Lower leg skin (tissue), 4 donors: ENCODE results near the gene ATP13A5. TPM values are rescaled to one million over a fixed set of nuclear protein-coding genes. Genes with fewer than 3 reads are reported as not detected.

Experiments
- DNase-seq, 2 donors: peaks; one replicate each; pipeline ENCODE4 v3.0.0-alpha.2; 2019; ENCODE audit warnings: low spot score in 2 of 2
- H3K4me3 ChIP-seq: fragments of 200-600 bp; sonication (generic); 2 replicates; pipeline ENCODE4 v1.5.1; 2017; ENCODE audit warnings: mild to moderate bottlenecking, low read depth; ENCODE audit not compliant: poor library complexity, severe bottlenecking
- CTCF ChIP-seq, 3 donors: fragments of 450-650 bp; IDR thresholded peaks; one replicate each; pipeline ENCODE4 v1.5.1; 2016; ENCODE audit warnings: antibody characterized with exemption in 3 of 3, mild to moderate bottlenecking in 3 of 3, moderate library complexity in 2 of 3
- POLR2A ChIP-seq, 2 donors: fragments of 450-650 bp; IDR thresholded peaks; one replicate each; pipeline ENCODE4 v1.6.1; 2016 to 2017; ENCODE audit warnings: antibody characterized with exemption in 2 of 2, mild to moderate bottlenecking in 1 of 2, moderate library complexity in 1 of 2
- WGBS, 2 donors: methylation state at CpG; one replicate each; pipeline ENCODE4 v1.1.5; 2018; 5-methylcytosine and 5-hydroxymethylcytosine counted together
- intact Hi-C: fragments of 100-400 bp; cut with DNase I; formaldehyde crosslinking; loops from one replicate; pipeline ENCODE4 v1.15.0; 2023; ENCODE audit warnings: low total_unique reads
- total RNA-seq, 4 donors: library from RNA; depleted of rRNA; stranded (reverse); fragments of >200 nt; gene quantifications; one replicate each; pipeline ENCODE4 v1.1.0, GENCODE V29; 2016

ATP13A5 gene
- total RNA-seq, 4 donors from 2014 or later = 4.4 to 9.7 (median 5.2) TPM

- no peak for TF ChIP-seq POLR2A (IDR thresholded peaks at IDR 0.05)
- no peak for TF ChIP-seq CTCF (IDR thresholded peaks at IDR 0.05)
- no peak for DNase-seq
- H3K4me3 ChIP-seq = no peak overlapping the region
- intact Hi-C loops = no loop called here
- 91% methylated on average over 2 of the region's 2 CpGs for WGBS, 2 donors
Observed at GRCh38 chr3:193403307-193403706, 24.8 kb upstream of the ATP13A5 start.

GRCh38 chr3:193400304-193400703 lies 21.8 kb upstream of the ATP13A5 start:
- no peak for DNase-seq
- intact Hi-C loops = no loop called here
- H3K4me3 ChIP-seq = no peak overlapping the region
- no peak for TF ChIP-seq POLR2A (IDR thresholded peaks at IDR 0.05)
- no peak for TF ChIP-seq CTCF (IDR thresholded peaks at IDR 0.05)

GRCh38 chr3:193396451-193397244 lies 18.1 kb upstream of the ATP13A5 start:
- intact Hi-C loops = no loop called here
- WGBS, 2 donors = 61 to 66% methylated on average over 7 of the region's 7 CpGs
- DNase-seq = no peak
- no peak for TF ChIP-seq CTCF (IDR thresholded peaks at IDR 0.05)
- no peak for TF ChIP-seq POLR2A (IDR thresholded peaks at IDR 0.05)
- H3K4me3 ChIP-seq = no peak overlapping the region

DNA sequence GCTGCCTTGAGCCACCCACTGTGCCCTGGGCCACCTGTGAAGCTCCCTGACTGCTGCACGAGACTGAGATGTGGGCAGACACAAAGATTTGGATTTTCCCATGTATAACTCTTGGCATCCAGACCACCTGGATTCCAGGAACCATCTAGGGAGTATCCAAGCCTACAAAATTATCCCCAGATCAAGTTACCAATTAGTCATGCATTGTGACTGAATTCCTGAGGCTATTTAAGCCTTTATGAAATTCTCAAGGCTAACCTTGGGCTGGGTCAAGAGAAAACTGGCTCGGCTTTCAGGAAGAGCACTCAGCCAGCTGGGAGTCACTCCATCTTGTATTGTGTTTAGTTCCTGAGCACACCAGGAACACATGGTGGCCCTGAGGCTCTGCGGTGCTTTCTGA lies 13.3 kb upstream of the ATP13A5 start:
- WGBS, 2 donors = 32 to 51% methylated on average over 3 of the region's 3 CpGs
- no peak for TF ChIP-seq POLR2A (IDR thresholded peaks at IDR 0.05)
- no peak for TF ChIP-seq CTCF (IDR thresholded peaks at IDR 0.05)
- intact Hi-C loops = no loop called here
- no peak overlapping the region for H3K4me3 ChIP-seq
- no peak for DNase-seq

DNA sequence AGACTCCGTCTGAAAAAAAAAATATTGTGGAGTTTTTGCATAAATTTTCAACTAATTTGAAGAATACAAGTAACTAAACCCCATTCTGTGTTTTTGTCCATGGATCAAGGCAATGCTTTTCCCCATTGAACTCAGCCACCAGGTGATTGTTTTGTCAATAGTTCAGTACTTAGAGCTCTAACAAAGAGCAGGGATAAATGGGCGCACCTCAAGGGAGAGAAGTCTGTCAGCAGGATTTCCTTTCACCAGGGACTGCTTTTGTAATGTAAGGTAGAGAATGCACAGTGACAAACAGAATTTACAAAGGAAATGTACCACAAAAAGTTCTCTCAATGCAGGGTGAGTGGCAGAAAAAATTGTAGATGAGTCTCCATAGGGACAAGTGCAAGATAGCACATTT lies 10.8 kb upstream of the ATP13A5 start:
- intact Hi-C loops = no loop called here
- DNase-seq = no peak
- TF ChIP-seq CTCF (IDR thresholded peaks at IDR 0.05) = no peak
- no peak for TF ChIP-seq POLR2A (IDR thresholded peaks at IDR 0.05)
- 77 to 84% methylated on average over 2 of the region's 2 CpGs for WGBS, 2 donors
- no peak overlapping the region for H3K4me3 ChIP-seq

- no peak for DNase-seq
- no peak for TF ChIP-seq POLR2A (IDR thresholded peaks at IDR 0.05)
- no peak for TF ChIP-seq CTCF (IDR thresholded peaks at IDR 0.05)
- WGBS, 2 donors = 87 to 90% methylated on average over 6 of the region's 6 CpGs
- intact Hi-C loops = no loop called here
- H3K4me3 ChIP-seq = no peak overlapping the region
Observed at GRCh38 chr3:193388361-193388760, 9.8 kb upstream of the ATP13A5 start.
